MM.1S (cell line): ENCODE data around the gene DTX3.

Experiments
- EZH2 ChIP-seq: fragments of 300-600 bp; sonication (generic); optimal IDR thresholded peaks from 2 replicates; pipeline ENCODE3; 2017; ENCODE audit warnings: low read depth, mild to moderate bottlenecking, antibody characterized with exemption, low read length, mixed read lengths
- TF ChIP-seq, protein P1 (sequence below): fragments of 300-600 bp; sonication (generic); IDR thresholded peaks from 2 replicates; pipeline ENCODE4 v1.5.1; 2016; ENCODE audit warnings: antibody characterized with exemption, low read length, mixed read lengths

DNA sequence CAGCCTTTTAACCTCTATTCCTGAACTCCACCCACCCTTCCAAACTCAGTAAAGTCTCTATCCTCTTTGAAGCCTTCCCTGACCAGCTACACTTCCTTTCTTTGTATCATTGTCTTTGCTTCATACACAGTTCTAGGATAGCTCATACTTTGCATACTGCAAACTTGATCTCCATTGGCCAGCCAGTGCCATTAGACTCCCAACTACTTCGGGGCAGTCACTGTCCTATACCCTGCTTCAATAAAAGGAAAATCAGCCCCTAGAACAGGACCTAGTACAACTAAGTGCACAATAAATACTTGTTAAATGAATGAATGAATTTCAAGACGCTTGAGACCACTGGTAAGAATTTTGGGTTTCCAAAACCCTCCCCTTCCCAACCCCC is 14.2 kb upstream of the DTX3 start:
- TF ChIP-seq, protein P1, sequence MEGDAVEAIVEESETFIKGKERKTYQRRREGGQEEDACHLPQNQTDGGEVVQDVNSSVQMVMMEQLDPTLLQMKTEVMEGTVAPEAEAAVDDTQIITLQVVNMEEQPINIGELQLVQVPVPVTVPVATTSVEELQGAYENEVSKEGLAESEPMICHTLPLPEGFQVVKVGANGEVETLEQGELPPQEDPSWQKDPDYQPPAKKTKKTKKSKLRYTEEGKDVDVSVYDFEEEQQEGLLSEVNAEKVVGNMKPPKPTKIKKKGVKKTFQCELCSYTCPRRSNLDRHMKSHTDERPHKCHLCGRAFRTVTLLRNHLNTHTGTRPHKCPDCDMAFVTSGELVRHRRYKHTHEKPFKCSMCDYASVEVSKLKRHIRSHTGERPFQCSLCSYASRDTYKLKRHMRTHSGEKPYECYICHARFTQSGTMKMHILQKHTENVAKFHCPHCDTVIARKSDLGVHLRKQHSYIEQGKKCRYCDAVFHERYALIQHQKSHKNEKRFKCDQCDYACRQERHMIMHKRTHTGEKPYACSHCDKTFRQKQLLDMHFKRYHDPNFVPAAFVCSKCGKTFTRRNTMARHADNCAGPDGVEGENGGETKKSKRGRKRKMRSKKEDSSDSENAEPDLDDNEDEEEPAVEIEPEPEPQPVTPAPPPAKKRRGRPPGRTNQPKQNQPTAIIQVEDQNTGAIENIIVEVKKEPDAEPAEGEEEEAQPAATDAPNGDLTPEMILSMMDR = no peak
- TF ChIP-seq EZH2 = no peak
